A673 (cell line): ENCODE measurements around the gene RHOA. TPM values are rescaled to one million over a fixed set of nuclear protein-coding genes. Genes with fewer than 3 reads are reported as not detected.

Experiments
- BruUV-seq: library from RNA; stranded (reverse); fragments of 400-500 nt; replicated peaks from 2 replicates; lab custom pipeline; 2021; lab: Mats Ljungman, UMichigan
- CTCF ChIA-PET: fragments of 300-600 bp; sonication (Branson Sonifier 250); formaldehyde crosslinking; loops from one replicate; lab custom pipeline; 2022; ENCODE audit warnings: antibody characterized with exemption; lab: Charles Lee
- POLR2A ChIA-PET: fragments of 300-600 bp; sonication (Branson Sonifier 250); formaldehyde crosslinking; loops from one replicate; lab custom pipeline; 2022; ENCODE audit warnings: antibody characterized with exemption; ENCODE audit not compliant: low non-redundant PET; lab: Charles Lee
- DNase-seq: peaks from one replicate; pipeline ENCODE4 v3.0.0-alpha.2; 2015; ENCODE audit warnings: low spot score
- H3K27ac ChIP-seq: fragments of 200-600 bp; sonication (generic); 2 replicates; pipeline ENCODE4 v1.5.1; 2016; ENCODE audit warnings: mixed run types, low read depth, mild to moderate bottlenecking, mixed read lengths, antibody characterized with exemption, low read length; ENCODE audit not compliant: poor library complexity, severe bottlenecking
- H3K27me3 ChIP-seq: fragments of 200-600 bp; sonication (generic); replicated peaks from 2 replicates; pipeline ENCODE4 v1.6.1; 2017; ENCODE audit warnings: mixed run types, low read depth, mild to moderate bottlenecking, mixed read lengths, antibody characterized with exemption, low read length; ENCODE audit not compliant: insufficient read depth, poor library complexity
- H3K36me3 ChIP-seq: fragments of 200-600 bp; sonication (generic); 2 replicates; pipeline ENCODE4 v1.6.1; 2016; ENCODE audit warnings: mixed run types, mild to moderate bottlenecking, mixed read lengths, antibody characterized with exemption, low read length; ENCODE audit not compliant: insufficient read depth, poor library complexity, severe bottlenecking
- H3K4me1 ChIP-seq: fragments of 200-600 bp; sonication (generic); 2 replicates; pipeline ENCODE4 v1.6.1; 2017; ENCODE audit warnings: mixed run types, mild to moderate bottlenecking, mixed read lengths, antibody characterized with exemption, low read length; ENCODE audit not compliant: insufficient read depth, poor library complexity, severe bottlenecking
- H3K4me3 ChIP-seq: fragments of 200-600 bp; sonication (generic); 2 replicates; pipeline ENCODE4 v1.5.1; 2016; ENCODE audit warnings: low read depth, mixed run types, mild to moderate bottlenecking, mixed read lengths, low read length; ENCODE audit not compliant: poor library complexity, severe bottlenecking
- H3K9me3 ChIP-seq: fragments of 200-600 bp; sonication (generic); 2 replicates; pipeline ENCODE4 v1.6.1; 2016; ENCODE audit warnings: mixed run types, low read depth, mild to moderate bottlenecking, mixed read lengths, antibody characterized with exemption, low read length; ENCODE audit not compliant: poor library complexity, severe bottlenecking
- CTCF ChIP-seq: fragments of 300-800, 200-600 bp; sonication (generic); conservative IDR thresholded peaks from 2 replicates; pipeline ENCODE4 v1.5.1; 2017; ENCODE audit warnings: low read depth, mild to moderate bottlenecking, antibody characterized with exemption, low read length, moderate library complexity, mixed read lengths
- EZH2 ChIP-seq: fragments of 200-600 bp; sonication (generic); IDR thresholded peaks from 2 replicates; pipeline ENCODE4 v1.6.1; 2017; ENCODE audit warnings: borderline replicate concordance, low read depth, mild to moderate bottlenecking, mixed read lengths, antibody characterized with exemption, low read length; ENCODE audit not compliant: poor library complexity, severe bottlenecking
- intact Hi-C: fragments of 100-400 bp; cut with micrococcal nuclease; formaldehyde crosslinking; loops from one replicate; pipeline ENCODE4 v1.10.0; 2022; ENCODE audit not compliant: unreplicated experiment
- total RNA-seq: library from RNA; stranded (reverse); gene quantifications from 2 replicates; pipeline ENCODE4 v1.2.3, GENCODE V29; 2021

RHOA gene
- total RNA-seq, 1 experiment from 2014 or later, result 198 TPM

DNA sequence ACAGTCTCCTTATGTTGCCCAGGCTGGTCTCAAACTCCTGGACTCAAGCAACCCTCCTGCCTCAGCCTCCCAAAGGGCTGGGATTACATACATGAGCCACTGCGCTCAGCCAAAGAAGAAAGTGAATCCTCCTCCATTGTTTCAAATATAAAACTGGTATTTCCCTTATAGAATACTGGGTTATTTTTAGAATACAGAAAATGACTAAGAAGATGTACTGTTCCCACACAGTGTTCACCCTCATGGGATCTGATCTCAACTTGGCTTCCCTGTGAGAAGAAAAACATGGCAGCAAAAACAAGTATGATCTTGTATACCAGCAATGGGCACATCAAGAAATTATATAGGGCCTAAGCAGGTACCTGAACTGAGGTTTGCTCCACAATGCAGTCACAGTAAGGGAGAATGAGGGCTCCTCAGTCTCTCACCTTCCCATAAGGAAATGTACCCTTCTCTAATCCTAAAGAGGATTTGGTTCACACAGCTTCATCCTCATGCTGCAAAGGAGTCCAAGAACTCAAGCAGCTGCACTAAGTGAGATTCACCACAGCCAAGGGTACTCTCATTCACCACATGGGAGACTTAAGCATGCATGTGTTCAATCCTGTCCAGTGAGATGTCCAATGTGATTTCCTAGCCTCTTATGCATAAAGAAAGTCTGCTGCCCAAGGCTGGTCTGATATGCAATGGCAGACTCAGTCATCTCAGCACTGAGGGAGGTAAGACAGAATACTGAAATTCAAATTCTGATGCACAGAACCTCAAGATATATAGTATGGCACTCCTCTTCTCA is 97.7 kb downstream of the RHOA start:
- no peak for TF ChIP-seq CTCF
- TF ChIP-seq EZH2, result no peak
- POLR2A ChIA-PET, result no interaction called here
- Histone ChIP-seq H3K4me1 (no peaks in the 10 kb centered on the region), H3K9me3 (no peaks in the 10 kb centered on the region), H3K27me3 (no peaks in the 10 kb centered on the region), H3K4me3 (no peak overlapping the region), H3K36me3 (no peaks in the 10 kb centered on the region), H3K27ac (no peak overlapping the region)
- no TSS peak for BruUV-seq
- DNase-seq, result no peak
- intact Hi-C loops, result no loop called here
- CTCF ChIA-PET, result no interaction called here

GRCh38 chr3:49311283-49311682 is 100.5 kb downstream of the RHOA start:
- H3K27ac ChIP-seq, result no peak overlapping the region
- no peaks in the 10 kb centered on the region for H3K9me3 ChIP-seq
- no peaks in the 10 kb centered on the region for H3K36me3 ChIP-seq
- no peak overlapping the region for H3K4me3 ChIP-seq
- H3K4me1 ChIP-seq, result no peaks in the 10 kb centered on the region
- ChIA-PET POLR2A (no interaction called here), CTCF (no interaction called here)
- no peak for DNase-seq
- no TSS peak for BruUV-seq
- intact Hi-C loops, result no loop called here
- no peak for TF ChIP-seq CTCF
- TF ChIP-seq EZH2, result no peak
- no peaks in the 10 kb centered on the region for H3K27me3 ChIP-seq

GRCh38 chr3:49310677-49311076 is 101.1 kb downstream of the RHOA start:
- no TSS peak for BruUV-seq
- TF ChIP-seq EZH2, result no peak
- TF ChIP-seq CTCF, result no peak
- H3K27ac ChIP-seq, result no peak overlapping the region
- no peak overlapping the region for H3K4me3 ChIP-seq
- CTCF ChIA-PET, result no interaction called here
- intact Hi-C loops, result no loop called here
- no peak for DNase-seq
- no peaks in the 10 kb centered on the region for H3K9me3 ChIP-seq
- H3K27me3 ChIP-seq, result no peaks in the 10 kb centered on the region
- no peaks in the 10 kb centered on the region for H3K4me1 ChIP-seq
- POLR2A ChIA-PET, result no interaction called here
- H3K36me3 ChIP-seq, result no peaks in the 10 kb centered on the region

Other genes starting within 250 kb of the RHOA start
- gene CCDC71, start 245.6 kb downstream of the RHOA start, total RNA-seq, result 10.4 and 10.6 TPM in 2 replicates
- gene KLHDC8B, start 240.4 kb downstream of the RHOA start, total RNA-seq, result 5.1 and 6.9 TPM in 2 replicates
- gene C3orf62, start 134.7 kb downstream of the RHOA start, total RNA-seq, result 1.8 and 2.0 TPM in 2 replicates
- gene USP4, start 71.9 kb downstream of the RHOA start, total RNA-seq, result 32.3 and 32.8 TPM in 2 replicates
- gene GPX1, start 53.6 kb downstream of the RHOA start, total RNA-seq, result 122 and 128 TPM in 2 replicates
- gene TCTA, start 447 bp upstream of the RHOA start, total RNA-seq, result 11.6 and 12.0 TPM in 2 replicates
- gene AMT, start 10.5 kb upstream of the RHOA start, total RNA-seq, result 1.3 and 2.1 TPM in 2 replicates
- gene NICN1, start 17.3 kb upstream of the RHOA start, total RNA-seq, result 2.9 and 6.8 TPM in 2 replicates
- gene DAG1, start 58.3 kb upstream of the RHOA start, total RNA-seq, result 36.5 and 36.8 TPM in 2 replicates
- 1.1 and 1.4 TPM in 2 replicates for gene BSN, start 142.5 kb upstream of the RHOA start, total RNA-seq